ENCODE measurements around the gene UBL4B.

Gene UBL4B

DNA sequence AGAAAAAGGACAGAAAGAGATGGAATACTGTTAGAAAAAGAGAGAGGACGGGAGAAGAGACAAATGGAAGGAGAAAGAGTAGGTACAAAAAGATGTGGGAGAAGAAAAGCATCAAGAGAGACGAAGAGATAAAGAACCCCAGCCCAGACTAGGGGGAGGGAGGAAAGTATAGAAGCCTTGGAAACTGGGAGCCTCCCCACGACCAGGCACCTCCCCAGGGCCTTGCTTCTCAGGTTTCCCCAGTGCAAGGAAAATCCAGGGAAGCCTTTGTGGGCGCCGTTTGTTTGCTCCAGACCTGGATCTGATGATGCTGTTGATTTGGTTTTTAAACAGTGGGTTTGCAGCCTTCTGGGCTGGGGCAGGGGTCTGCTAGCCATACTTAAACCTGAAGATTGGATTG, 26.6 kb upstream of the UBL4B start:
- no peak for DNase-seq

DNA sequence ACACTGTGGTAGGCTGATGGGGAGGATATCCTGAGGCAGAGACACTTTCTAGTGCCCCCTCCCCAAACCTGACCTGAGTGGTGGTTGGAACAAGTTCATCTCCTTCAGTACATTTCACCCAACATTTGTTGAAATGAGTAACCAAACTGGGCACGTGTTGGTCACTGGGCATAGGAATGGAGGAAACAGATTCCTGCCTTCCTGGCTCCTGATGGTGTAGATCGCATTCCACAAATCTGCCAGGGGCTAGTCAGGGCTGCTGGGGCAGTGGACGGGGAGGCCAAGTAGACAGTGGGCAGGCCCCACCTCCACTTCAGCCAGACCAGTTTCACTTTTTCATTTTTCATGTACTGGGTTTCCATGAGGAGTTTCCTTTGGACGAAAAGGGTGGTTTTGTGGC, 25.3 kb upstream of the UBL4B start:
- DNase-seq, result no peak

DNA sequence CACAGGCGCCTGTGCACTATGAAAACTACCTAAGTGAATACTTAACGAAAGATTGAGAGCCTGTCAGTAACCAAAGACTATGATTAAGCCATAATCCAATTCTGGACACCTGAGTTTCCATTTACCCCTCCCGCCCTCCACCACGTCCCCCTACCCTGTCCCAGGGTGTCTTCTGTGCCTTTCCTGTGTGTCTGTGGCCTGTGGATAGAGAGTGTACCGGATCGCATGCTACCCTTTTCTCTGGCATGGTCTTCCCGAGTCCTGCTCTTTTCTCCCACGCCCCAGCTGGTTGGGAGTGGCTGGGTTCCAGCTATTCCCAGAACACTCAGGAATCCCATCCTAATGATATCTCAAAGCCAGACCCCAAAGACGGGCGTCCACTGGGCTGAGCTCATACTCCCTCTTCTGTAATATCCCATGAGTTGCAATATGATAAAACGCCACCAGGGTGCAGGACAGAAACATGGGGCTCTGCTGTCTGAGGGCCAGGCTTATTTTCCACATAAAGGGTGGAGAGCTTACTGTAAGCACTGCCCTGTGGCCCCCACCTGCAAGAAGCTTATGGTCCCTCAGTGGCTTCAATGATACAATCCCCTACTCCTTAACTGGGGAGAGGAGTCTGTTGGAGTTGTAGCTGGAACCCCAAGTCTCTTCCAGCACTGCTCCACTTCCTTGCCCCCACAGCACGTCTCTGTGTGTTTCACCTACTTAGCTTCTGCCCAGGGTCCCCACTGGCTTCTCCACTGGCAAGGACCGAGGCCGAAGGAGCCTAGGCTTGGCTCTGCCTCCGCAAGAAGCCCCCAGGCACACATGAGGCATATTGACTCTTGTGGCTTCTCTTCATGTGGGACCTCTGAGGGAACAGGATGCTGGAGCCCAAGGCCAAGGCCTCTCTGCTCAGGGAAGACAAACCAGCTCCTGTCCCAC, 24.2 kb upstream of the UBL4B start:
- peak; percentile 42 for DNase-seq

DNA sequence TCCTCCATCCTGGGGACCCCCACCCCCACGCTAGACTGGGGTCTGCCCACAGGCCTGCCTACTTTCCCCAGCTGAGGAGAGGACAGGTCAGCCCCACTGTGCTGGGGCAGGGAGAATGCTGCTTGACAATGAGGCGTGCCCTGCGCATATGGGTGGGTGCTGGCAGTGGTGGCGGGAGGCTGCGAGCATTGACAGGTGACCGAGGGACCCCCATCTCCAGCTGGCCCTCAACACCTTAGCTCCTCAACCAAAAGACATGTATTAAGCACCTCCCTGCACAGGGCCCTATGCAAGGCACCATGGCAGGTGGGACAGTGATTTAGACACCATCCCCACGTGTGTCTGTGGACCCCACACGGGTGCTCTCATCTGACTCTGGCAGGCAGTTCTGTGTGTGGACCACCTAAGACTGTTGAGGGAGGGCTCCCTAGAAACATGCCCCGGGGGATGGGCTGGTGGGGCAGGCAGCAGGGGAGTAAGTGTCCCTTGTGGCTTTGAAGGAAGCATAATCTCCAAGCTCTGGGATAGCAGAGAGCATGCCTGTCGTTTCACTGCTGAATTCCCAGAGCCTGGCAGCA, 23.4 kb upstream of the UBL4B start:
- DNase-seq, result no peak

DNA sequence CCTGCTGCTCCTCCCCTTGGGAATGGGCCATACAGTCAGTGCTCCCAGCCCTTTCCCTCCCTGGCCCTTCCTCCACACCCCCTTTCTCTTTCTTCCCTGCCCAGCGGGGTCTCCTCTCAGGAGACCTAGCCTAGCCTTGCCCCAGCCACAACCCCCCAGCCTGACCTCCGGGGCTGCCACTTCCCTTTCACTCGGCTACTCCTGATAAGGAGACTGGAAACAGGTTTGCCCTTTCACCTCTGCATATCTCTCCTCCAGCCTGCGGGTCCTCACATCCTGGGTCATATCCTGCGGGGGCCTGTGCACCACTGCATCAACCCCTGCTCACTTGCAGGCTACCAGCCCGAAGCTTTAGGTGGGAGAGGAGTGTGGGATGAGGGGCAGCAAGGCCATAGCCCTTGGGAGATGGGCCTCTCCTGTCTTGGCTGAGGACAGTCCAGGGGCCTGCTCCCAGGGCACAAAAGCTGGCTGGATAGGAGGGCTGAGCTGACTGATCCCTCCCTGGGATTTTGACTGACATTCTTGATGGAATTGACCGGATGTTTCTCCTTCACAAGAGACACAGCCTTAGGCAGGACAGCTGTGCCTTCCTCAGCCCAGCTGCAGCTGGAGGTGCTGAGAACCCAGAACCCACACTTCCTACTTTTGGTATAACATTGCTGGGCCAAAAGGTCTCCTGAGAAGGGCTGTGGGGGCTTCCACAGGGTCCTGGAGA, 22.5 kb upstream of the UBL4B start:
- DNase-seq, result no peak

DNA sequence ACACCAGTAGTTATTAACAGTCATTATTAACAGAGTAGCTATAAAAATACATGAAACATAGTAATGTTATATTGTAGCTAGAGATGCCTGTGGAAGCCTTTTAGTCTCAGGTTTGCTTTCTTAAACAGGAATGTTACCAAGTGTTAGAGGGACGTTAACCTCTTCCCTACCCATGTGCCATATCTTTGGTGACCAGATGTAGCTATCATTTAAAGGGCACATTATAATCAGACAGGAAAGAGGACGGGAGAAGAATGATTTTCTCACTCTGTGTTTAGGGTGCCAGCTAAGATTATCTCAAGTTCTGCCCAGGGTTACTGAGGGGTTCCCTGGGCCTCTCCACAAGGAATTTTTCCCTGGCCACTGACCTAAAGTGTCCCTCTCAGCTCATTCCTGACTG, 20.9 kb upstream of the UBL4B start:
- no peak for DNase-seq

DNA sequence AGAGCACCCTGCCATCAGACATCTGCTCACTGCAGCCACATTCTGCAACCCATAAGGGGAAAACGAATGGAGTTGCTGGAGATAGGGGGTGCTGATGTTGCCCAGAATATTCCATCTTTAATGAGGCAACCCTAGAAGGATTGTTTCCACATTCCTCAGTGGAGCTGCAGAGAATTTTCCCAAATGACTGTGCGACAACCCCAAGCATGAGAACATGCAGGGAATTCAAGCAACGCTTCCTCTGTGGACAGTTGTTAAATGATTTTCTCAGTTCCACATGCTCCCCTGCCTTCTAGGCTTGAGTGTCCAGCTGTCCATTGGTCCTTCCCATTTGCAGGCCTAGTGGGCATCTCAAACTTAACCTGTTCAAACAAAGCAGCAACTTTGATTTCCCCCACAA, 20.5 kb upstream of the UBL4B start:
- no peak for DNase-seq

DNA sequence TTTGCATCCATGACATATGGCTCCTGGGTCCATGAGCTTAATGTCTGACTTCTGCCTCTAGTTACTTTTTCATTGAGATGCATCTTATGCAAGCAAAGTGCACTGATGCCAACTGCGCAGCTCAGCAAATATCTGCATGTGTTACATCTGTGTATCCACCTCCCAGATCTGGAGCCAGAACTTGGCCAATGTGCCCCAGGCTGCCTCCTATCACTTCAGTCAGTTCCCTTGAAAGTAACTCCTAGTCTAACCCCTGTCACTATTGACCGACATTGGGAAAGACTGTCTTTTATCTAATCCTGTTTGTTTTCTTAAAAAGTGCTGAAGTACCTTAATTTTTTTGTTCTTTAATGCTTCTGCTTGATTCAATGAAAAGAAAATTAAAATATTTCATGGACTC, 19.3 kb upstream of the UBL4B start:
- DNase-seq, result no peak

DNA sequence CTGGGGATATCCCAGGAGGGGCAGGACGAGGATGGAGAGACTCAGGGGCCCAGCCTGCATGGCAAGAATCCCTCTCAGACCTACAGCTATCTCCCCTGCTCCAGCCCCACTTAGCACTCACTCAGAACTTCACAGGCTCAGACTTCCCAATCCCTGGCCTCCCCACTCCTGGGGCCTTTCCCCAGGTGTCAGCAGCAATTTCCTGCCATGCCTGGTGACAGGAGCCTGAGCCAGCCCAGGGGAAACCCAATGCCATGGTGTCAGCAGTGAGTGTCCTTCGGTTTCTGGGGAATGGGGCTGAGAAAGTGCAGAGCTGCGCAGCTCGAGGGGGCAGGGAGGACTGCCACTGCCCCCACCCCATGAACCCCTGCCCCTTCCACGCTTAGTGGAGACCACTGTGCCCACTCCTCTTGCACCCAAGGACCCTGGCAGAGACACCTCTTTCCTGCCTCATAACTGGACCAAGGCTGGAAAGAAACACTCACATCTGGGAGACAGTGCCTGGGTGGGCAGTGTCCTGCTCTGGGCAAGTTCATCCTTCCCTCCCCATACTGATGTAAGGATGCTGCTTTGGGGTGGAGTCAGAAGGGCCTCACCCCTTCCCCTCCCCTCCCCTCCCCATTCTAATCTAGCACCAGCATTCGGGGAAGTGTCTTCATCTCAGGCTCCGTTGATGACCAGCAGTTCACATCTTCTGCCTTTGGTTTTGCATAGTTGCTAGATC, 17.1 kb upstream of the UBL4B start:
- no peak for DNase-seq

DNA sequence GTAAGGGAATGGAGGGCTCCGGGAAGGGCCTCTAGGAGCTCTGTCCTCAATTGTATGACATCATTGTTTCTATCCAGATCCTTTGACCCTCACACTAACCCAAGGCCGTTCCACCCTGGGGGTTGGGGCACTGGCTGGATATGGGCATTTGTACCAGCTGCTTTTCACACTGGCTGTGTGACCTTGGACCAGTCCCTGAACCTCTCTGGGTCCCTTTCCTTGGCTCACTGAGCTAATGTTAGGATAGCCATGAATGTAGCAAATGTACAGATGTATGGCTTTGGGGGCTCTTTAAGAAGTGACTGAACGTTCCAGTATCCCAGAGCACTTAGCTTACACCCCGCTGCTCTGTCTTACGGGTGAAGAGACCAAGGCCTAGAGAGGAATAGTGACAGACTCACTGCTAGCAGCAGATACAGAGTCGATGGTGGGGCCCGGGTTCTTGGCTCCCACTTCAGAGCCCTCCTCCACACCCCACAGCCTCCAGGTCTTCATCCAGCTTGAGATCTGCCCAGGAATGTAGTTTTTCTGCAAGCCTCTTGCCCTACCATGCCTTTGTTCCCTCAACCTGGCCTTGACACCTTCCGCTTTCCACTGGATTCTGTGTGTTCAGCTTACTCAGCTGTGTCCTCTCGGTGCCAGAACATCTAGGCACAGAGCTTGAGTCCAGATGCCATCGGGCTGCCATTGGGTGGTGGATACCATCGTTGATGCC, 14.6 kb upstream of the UBL4B start:
- no peak for DNase-seq

DNA sequence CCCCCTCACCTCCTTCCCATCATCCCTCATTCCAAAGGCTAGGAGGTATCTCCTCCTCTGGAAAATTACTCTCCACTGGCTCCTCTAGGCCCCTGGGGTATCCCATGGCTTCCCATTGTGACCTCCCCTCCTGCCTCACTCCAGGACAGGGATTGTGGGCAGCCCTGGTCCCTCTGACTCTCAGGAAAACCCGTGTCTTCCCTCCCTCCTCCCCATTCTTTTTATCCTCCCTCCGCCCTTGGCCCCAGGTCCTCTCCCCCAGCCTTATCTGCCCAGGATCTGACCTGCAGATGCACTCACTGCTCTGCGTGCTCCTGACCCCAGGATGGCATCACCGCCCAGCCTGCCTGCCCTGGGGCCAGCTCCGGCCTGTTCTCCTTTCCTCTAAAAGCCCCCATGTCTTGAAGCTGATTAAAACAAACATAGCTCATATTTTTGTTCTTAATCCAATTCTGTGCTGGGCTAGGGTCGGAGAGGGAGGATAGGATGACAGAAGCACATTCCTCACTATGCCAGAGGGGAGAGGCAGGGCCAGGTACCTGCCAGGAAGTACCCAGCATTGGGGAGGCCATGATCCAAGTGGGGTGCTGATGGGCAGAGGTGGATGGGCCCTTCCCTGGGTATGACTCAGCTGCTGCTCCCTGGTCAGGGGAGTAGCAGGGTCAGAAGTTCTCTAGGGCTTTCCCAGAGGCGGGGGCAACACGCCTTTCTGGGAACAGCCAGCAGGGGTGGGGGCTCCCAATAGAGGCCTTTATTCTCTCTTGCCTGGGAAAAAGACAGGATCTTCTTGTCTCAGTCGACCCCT, 13.8 kb upstream of the UBL4B start:
- no peak for DNase-seq

DNA sequence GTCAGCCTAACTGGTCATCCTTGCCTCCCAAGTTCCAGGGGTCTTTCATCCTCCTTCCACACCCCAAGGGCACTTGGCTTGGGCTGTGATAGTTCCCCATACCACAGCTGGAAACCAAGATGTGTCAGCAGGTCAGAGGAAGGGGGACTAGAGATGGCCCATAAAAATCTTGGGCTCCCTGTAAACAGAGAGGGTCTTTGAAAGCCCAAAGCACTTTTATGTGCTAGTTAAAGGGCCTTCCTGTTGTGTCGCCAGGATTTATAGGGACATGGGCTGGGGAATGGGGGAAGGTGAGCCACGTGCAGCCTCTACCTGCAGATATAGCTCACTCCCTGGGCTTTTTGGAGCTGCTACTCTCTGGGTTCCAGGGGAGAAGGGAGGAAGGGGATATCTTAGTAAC, 11.9 kb upstream of the UBL4B start:
- DNase-seq, result no peak

DNA sequence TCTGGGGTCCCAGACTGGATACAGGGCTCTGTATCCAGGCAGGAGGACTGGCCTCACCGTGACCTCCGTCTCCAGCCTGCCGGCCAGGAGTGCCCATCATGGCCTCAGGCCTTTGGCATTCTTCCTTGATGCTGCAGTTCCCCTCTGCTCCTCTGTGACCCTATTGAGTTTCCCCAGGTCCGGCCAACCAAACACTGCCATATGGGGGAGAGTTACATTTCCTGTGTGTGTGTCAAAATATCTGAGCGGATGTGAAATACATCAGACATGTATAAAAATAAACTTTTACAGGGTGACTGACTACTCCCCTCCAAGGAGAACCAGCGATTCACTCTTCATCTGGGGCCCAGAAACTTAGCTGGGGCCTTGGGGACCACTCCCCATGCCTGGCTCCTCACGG, 10.2 kb upstream of the UBL4B start:
- DNase-seq, result no peak

DNA sequence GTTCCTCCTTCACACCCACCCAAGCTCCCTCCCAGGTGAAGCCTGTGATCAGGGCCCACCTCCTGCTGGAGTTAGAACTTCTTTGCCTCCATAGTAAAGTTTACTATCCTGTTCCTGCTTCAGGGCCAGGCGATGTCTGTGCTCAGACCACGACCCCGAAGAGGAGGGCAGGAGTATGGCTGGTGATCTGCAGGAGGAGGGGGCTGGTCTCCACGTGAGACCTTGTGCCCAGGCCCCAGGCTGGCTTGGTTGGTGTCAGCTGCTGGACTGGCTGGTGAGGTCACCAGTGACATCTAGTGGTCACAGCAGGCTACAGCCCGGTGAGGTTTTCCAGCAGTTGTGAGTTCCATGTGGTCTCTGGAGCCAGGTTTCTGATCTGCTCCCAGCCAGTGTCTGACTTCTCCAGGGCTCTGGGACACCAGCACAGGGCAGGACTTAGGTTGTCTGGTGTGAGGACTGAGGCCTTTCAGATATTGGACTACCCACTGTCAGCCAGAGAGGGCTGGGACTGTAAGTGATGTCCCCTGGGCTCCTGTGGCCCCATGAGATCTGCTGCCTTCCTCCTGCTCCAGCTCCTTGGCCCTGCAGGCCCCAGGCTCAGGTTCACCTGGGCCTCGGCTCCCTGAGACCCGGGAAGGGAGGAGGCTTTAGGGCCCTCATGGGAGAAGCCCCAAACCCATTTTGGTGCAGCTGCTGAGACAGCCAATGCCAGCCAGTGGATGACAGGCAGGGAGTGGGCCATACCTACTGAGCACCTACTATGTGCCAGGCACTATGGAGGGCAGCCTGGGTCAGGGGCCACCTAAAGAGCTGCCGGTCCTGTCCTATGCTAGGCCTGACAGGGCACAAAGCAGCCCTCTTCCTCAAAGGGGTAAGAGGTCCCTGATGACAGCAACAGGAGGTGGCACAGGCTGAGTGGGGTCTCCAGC, 6.0 kb upstream of the UBL4B start:
- DNase-seq, result peak; percentile 28

DNA sequence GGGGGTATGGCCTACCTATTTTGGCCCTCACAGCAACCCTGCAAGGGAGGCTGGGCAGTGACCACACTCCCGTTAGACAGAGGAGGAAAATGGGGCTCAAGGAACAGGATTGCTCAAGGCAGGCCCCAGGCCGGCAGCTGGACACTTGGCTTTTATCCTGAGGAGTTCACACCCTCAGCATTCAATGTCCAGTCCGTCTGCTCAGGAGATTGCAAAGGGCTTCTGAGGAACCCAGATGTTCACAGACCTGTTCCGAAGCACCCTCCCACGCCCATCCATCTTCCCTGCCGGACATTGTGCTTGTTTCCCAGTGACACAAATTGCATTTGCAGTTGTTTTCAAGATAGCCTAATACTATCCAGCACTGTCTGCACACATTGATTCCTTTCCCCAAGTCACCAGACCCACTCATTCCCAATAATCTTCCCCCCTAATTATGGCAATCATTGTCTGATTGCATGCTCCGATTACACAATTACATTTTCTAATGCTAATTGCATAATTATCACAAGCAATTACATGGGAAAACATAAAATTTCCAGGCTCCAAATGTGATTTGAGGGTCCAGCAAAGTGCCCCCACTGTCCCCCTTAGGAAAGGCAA, 4.3 kb upstream of the UBL4B start:
- no peak for DNase-seq

DNA sequence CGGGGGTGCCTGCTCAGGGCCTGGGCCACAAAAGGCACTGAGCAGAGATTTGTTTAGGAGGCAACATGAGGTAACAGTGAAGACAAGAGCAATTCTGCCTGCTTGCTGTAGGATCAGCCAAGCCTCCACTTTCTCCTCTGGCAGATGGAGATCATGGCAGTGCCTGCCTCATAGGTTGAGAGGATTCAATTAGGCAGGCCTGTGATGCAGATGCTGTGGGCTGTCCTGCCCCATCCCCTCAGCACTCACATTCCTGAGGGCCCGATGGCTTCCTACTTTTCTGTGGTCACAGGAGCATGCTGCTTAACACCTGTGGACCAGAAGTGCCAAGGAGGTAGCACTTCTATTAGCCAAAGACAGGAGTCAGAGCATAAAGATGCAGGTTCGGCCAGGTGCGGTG, 1.2 kb upstream of the UBL4B start:
- no peak for DNase-seq

DNA sequence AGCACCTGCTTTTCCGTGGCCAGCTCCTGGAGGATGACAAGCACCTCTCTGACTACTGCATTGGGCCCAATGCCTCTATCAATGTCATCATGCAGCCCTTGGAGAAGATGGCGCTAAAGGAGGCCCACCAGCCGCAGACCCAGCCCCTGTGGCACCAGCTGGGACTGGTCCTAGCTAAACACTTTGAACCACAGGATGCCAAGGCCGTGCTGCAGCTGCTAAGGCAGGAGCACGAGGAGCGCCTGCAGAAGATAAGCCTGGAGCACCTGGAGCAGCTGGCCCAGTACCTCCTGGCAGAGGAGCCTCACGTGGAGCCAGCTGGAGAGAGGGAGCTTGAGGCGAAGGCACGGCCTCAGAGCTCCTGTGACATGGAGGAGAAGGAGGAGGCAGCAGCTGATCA, 413 bp downstream of the UBL4B start:
- DNase-seq, result no peak

DNA sequence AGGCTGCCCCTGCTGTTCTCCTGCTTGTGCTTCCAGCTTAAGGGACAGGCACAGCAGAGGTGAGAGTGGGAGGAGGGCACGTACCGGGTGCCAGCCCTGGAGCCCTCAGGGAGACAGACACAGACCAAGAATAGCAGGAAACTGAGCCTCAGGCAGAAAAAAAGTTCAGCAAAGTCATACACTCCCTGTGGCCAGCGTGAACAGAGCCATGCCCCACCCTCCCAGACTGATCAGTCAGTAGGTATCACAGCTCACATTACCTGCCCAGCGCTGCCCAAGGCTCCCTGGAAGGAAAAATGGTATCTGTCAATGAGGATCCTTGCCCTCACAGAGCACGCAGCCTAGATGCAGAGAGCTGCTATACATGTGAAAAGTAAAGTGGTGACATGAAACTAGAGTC, 1.3 kb downstream of the UBL4B start:
- DNase-seq, result no peak

DNA sequence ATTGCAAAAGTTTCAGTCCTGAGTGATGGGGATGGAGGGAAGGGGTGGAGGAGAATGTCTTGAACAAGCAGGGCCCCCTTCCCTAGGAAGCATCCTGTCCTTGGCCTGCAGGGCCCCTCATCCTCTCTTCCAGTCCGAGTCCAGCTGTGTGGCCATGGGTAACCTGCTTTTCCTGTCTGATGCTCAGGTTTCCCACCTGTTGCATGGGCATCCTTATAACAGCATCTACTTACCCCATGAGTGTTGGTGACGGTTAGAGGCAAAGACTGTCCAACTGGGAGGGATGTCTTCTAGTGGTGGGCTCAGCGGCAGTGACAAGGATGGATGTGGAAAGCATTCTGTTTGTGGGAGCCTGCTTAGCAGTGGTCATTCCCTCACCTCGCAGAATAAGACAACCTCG, 1.9 kb downstream of the UBL4B start:
- DNase-seq, result no peak

DNA sequence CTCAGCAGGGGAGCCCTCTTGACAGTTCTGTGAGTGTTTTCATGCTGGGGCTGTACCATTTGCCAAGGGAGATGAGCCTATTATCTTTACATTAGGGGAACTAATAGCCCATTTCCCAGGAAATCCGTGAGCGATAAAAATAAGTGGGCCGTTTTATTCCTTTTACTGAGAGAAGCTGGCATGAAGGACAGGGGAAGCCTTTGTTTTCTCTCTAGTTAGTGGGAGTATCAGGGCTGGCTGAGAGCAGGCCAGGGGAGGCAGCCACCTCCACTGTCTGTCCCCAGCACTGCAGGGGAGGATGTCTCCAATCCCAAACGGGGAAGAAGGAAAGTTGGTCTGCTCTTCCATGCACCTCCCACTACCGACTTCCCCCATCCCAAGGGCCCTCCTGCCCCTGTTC, 2.5 kb downstream of the UBL4B start:
- DNase-seq, result peak; percentile 71
